ENCODE results near the gene TBC1D9B. TPM values are rescaled to one million over a fixed set of nuclear protein-coding genes. Genes with fewer than 3 reads are reported as not detected.

Gene TBC1D9B
- total RNA-seq, 1 experiment from 2014 or later: 70.9 TPM

DNA sequence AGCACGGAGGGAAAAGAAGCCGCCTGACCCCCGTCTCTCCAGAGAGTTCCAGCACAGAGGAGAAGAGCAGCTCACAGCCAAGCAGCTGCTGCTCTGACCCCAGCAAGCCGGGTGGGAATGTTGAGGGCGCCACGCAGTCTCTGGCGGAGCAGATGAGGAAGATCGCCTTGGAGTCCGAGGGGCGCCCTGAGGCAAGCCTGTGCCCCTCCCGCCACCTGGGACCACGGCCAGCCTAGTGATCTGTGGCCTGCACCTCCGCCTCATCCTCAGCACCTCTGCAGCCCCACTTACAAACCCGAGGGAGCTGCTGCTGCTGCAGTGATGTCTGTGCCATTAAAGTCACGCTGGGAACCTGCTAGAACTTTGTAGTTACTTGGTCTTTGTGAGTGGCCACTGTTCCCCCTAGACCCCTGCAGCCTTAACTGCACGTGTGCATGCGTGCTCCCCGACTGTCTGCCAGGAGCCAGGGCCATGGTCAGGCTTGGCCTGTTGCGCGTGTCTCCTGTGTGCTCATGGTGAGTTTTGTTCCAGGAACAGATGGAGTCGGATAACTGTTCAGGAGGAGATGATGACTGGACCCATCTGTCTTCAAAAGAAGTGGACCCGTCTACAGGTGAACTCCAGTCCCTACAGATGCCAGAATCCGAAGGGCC, 74.5 kb downstream of the TBC1D9B start (continued):
- TF ChIP-seq, protein P1, sequence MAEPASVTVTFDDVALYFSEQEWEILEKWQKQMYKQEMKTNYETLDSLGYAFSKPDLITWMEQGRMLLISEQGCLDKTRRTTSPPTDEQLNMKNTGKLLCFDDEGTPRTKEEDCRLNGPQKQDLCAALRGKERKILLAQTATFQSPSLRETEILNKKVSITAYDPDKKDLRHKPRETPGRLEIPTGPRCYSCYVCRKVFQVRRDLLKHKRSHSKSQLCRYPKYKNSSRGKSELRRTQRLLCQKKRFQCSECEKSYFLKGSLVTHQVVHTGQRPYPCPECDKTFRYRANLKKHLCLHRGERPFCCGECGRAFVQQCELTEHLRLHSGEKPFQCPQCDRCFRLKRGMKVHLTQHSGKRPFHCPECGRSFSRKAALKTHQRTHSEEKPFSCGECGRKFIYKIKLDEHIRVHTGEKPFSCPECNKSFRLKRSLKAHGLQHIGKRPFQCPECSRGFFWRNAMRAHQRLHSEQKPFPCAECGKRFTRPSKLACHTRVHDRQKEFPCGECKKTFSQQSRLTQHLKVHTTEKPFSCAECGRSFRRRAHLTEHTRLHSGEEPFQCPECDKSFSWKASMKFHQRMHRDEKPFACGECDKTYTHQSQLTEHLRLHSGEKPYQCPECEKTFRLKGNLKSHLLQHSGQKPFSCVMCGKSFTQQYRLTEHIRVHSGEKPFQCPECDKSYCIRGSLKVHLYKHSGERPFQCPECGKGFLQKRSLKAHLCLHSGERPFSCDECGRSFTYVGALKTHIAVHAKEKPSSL (CRISPR knock-in tag; conservative IDR thresholded peaks at IDR 0.05): no peak
- TF ChIP-seq, protein P2, sequence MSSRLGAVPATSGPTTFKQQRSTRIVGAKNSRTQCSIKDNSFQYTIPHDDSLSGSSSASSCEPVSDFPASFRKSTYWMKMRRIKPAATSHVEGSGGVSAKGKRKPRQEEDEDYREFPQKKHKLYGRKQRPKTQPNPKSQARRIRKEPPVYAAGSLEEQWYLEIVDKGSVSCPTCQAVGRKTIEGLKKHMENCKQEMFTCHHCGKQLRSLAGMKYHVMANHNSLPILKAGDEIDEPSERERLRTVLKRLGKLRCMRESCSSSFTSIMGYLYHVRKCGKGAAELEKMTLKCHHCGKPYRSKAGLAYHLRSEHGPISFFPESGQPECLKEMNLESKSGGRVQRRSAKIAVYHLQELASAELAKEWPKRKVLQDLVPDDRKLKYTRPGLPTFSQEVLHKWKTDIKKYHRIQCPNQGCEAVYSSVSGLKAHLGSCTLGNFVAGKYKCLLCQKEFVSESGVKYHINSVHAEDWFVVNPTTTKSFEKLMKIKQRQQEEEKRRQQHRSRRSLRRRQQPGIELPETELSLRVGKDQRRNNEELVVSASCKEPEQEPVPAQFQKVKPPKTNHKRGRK (CRISPR knock-in tag; IDR thresholded peaks at IDR 0.05; ENCODE audit: borderline replicate concordance): no peak
- TF ChIP-seq CBFB (CRISPR knock-in tag; IDR thresholded peaks at IDR 0.05; ENCODE audit: low read depth) (no peak), RELA (CRISPR knock-in tag; IDR thresholded peaks at IDR 0.05; ENCODE audit: borderline replicate concordance) (no peak), NR1H2 (CRISPR knock-in tag; IDR thresholded peaks at IDR 0.05) (no peak), ELF4 (CRISPR knock-in tag; IDR thresholded peaks at IDR 0.05; ENCODE audit: low read depth) (no peak), RORB (CRISPR knock-in tag; IDR thresholded peaks at IDR 0.05) (no peak), EMX1 (CRISPR knock-in tag; IDR thresholded peaks at IDR 0.05) (no peak)
- TF ChIP-seq, protein P3, sequence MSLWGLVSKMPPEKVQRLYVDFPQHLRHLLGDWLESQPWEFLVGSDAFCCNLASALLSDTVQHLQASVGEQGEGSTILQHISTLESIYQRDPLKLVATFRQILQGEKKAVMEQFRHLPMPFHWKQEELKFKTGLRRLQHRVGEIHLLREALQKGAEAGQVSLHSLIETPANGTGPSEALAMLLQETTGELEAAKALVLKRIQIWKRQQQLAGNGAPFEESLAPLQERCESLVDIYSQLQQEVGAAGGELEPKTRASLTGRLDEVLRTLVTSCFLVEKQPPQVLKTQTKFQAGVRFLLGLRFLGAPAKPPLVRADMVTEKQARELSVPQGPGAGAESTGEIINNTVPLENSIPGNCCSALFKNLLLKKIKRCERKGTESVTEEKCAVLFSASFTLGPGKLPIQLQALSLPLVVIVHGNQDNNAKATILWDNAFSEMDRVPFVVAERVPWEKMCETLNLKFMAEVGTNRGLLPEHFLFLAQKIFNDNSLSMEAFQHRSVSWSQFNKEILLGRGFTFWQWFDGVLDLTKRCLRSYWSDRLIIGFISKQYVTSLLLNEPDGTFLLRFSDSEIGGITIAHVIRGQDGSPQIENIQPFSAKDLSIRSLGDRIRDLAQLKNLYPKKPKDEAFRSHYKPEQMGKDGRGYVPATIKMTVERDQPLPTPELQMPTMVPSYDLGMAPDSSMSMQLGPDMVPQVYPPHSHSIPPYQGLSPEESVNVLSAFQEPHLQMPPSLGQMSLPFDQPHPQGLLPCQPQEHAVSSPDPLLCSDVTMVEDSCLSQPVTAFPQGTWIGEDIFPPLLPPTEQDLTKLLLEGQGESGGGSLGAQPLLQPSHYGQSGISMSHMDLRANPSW (CRISPR knock-in tag; conservative IDR thresholded peaks at IDR 0.05; ENCODE audit: low read depth): no peak
- TF ChIP-seq, protein P4, sequence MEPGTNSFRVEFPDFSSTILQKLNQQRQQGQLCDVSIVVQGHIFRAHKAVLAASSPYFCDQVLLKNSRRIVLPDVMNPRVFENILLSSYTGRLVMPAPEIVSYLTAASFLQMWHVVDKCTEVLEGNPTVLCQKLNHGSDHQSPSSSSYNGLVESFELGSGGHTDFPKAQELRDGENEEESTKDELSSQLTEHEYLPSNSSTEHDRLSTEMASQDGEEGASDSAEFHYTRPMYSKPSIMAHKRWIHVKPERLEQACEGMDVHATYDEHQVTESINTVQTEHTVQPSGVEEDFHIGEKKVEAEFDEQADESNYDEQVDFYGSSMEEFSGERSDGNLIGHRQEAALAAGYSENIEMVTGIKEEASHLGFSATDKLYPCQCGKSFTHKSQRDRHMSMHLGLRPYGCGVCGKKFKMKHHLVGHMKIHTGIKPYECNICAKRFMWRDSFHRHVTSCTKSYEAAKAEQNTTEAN (CRISPR knock-in tag; IDR thresholded peaks at IDR 0.05): no peak

- POLR2A ChIA-PET: no interaction called here
- Mint-ChIP-seq H3K4me1 (peaks cover 26% of the 10 kb centered on the region), H3K27me3 (ENCODE audit: low read depth) (no peaks in the 10 kb centered on the region; the same call in 1 of the 2 replicates), H3K36me3 (peaks cover 82% of the 10 kb centered on the region), H3K27ac (peak overlapping the region; percentile 60), H3K4me3 (no peak overlapping the region), H3K9me3 (peaks cover 14% of the 10 kb centered on the region)
- no peak for DNase-seq (ENCODE audit: low spot score)
- ATAC-seq: no peak
- TF ChIP-seq PRDM15 (CRISPR knock-in tag; IDR thresholded peaks at IDR 0.05) (no peak), ATF1 (CRISPR knock-in tag; IDR thresholded peaks at IDR 0.05) (no peak), HMGXB4 (CRISPR knock-in tag; IDR thresholded peaks at IDR 0.05) (no peak), SOX15 (CRISPR knock-in tag; IDR thresholded peaks at IDR 0.05) (no peak), ZSCAN18 (CRISPR knock-in tag; IDR thresholded peaks at IDR 0.05) (no peak), GABPB1 (CRISPR knock-in tag; IDR thresholded peaks at IDR 0.05) (no peak)
- CTCF ChIA-PET: no interaction called here
Observed at GRCh38 chr5:179832039-179832745, 75.5 kb downstream of the TBC1D9B start.
